Measurements from ENCODE around the gene MYOD1.

The MYOD1 gene

DNA sequence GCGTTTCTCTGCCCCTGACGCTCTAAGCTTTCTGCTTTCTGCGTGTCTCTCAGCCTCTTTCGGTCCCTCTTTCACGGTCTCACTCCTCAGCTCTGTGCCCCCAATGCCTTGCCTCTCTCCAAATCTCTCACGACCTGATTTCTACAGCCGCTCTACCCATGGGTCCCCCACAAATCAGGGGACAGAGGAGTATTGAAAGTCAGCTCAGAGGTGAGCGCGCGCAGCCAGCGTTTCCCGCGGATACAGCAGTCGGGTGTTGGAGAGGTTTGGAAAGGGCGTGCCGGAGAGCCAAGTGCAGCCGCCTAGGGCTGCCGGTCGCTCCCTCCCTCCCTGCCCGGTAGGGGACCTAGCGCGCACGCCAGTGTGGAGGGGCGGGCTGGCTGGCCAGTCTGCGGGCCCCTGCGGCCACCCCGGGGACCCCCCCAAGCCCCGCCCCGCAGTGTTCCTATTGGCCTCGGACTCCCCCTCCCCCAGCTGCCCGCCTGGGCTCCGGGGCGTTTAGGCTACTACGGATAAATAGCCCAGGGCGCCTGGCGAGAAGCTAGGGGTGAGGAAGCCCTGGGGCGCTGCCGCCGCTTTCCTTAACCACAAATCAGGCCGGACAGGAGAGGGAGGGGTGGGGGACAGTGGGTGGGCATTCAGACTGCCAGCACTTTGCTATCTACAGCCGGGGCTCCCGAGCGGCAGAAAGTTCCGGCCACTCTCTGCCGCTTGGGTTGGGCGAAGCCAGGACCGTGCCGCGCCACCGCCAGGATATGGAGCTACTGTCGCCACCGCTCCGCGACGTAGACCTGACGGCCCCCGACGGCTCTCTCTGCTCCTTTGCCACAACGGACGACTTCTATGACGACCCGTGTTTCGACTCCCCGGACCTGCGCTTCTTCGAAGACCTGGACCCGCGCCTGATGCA lies at the start of gene MYOD1:
TSS of gene MYOD1 (plus strand) at position 544 of the 910 bp plus-strand sequence. CDS start at position 756, 212 bp downstream.
- no peak for DNase-seq

DNA sequence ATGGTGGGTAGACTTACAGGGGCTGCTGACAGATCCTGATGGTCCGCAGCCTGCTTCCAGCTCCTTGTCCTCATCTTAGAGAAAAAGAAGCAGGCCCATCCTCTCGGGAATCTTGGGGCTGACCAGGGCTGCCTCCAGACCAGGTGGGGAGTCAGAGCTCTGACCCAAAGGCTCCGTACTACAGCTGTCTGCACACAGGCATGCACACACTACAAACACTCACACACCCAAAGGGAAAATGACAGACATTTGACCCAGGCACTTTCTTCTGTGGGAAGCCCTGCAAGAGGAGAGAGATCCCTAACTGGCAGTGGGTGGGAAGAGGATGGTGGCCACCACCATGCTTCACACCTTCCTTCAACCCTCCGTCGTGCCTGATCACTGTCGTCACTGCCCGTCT lies 46.9 kb upstream of the MYOD1 start:
- DNase-seq, result no peak

DNA sequence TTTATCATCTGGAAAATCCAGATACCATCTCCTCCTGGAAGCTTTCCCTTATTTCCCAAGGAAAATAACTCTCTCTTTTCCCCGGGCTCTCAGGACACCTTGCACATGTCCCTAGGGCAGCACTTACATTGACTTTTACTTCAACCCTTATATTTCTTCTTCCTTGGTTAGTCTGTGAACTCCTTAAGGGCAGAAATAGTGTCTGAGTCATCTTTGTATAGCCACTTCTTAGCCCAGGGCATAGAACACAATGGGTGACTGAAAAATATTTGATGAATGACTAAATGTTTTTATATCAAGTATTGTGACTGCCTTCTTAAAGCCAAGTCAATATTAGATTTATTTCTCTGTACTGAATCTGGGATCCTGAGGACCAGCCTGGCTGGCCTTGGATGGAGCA lies 45.4 kb upstream of the MYOD1 start:
- no peak for DNase-seq

DNA sequence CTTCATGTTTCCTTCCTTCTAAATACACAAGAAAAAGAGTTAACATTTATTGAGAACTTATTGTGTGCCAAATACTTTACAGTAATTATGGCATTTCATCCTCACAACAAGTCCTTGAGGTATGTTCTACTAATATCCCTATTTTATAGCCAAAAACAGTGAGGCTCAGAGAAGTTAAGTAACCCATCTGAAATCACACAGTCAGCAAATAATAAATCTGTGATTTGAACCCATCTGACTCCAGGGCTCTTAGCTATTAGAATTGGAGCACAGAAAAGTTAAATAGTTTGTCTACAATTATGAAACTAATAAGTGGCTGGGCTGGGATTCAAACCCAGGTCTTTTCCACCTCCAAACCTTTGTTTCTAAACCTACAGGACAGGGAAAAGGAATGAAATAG lies 36.5 kb upstream of the MYOD1 start:
- no peak for DNase-seq

DNA sequence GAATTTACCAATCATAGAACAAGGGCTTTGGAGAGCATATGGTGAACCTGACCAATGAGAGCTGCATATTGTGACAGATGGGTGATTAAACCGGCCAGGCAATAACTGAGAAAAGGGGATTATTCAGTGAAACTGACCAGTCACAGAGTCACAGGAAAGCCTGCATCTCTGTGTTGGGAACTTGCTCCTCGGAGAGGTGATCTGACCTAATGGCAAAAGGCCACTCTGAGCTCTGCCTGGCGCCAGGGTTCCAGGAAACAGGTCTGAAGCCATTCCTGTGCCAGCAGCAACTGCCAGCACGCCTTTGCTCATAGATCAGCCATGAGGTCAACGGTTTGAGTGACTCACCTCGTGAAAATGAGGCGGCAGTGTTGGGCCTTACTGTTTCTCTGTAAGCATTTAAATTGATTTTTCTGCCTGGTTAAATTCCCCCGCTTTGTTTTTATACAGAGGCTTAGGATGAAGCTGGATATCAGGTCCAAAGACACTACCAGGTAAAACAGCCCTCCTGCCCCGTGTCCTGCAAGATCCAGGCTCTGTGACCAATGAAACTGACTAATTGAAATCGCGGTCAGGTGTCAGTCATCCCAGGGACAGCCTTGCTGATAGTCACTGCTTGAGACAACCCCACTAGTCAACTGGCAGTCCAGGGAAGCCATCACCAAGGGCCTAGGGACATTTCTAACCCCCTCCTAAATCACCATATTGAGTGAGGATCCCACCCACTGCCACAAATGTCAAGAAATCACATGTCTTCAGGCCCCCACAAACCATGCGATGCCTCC lies 35.8 kb upstream of the MYOD1 start:
- no peak for DNase-seq

DNA sequence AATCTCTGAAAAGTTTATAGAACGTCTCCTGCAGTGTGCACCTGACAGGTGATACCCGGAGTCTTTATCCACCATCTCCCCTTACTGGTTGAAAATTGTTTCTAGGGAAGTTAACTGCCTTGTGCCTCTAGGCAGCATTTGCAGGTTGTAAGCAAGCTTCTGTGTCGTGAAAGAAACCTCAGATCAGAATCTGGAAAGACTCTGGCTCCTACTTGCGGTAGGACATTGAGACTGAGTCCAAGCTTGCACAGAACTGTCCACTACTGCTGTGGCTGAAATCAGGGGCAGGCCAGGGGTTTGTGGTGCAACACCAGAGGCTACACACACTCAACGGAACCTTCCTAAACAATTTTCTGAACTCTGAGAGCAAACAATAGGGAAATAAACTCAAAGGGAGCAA lies 34.8 kb upstream of the MYOD1 start:
- no peak for DNase-seq

DNA sequence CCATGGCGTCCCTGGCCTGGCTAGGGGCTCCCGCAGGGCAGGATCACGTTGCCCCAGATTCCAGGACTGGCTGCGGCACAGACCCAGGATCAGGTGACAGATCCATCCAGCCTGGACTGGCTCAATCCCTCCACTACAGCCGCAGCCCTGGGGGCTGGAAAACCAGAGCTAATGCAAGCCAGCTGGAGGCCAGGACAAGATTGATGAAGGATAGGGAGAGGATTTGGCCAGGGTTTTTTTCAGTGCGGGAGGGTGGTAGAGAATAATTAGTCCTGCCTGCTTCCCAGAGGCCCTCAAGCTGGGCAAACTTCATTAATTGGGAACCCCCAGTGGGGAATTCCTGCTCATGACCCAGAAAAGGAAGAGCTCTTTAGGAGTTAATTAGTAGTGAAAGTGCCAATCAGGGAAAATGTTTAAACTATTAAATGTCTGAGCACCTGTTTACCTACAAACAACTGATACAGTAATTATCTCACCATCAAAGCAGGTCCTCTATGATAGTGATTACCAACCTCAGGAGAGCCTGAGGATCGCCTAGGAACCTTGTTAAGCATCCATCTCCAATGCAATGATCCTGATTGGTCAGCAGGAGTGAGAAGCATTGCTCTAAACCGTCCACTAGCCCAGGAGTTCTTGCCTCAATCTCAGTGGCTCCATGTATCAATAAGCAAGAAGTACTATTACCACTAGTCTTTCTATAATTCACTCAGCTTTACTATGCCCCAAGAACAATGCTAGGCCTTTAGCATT lies 33.0 kb upstream of the MYOD1 start:
- DNase-seq, result no peak

DNA sequence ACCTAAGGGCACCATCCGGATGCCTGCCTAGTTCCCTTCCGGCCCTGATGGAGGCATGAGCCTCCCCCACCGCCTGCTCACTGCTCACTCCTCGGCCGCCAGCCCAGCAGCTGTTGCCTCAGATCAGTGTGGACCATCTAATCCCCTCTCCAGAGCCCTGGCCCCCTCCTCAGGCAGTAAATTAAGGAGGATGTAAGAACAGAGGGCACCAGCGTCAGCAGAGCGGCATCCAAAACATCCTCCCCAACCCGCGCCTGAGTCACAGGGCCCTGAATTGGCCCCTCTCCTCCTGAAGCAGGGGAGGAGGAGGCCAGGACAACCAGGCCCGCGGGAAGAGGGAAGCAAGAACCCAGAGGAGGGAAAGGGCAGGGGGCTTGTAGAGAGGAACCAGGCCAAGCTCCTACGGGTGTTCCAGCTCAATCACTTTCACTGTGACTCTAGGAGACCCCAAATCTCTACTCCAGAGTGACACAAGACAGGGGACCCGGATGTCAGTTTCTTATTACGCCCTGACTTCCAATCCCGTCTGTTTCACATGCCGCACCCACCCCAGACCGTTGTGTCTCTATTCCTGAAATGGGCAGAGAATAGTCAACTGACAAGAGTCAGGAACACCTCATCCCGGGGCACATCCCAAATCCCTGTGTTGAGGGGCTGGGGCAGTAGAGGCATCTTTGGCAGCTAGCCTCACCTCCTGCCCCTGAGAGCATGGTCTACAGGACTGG lies 31.3 kb upstream of the MYOD1 start:
- no peak for DNase-seq

DNA sequence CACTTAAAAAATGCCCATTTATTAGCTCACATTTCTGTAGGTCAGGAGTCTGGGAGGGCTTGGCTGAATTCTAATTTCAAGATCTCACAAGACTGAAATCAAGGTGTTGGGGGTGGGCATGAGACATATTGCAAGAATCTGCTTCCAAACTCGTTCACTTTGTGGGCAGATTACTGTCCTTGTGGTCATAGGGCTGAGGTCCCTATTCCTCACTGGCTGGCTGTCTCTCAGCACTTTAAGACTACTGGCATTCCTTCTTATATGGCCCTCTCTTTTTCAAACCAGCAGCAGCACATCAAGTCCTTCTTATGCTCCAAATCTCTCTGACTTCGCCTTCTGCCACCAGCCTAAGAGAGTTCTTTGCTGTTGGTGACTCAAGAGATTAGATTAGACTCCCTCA lies 27.8 kb upstream of the MYOD1 start:
- no peak for DNase-seq

DNA sequence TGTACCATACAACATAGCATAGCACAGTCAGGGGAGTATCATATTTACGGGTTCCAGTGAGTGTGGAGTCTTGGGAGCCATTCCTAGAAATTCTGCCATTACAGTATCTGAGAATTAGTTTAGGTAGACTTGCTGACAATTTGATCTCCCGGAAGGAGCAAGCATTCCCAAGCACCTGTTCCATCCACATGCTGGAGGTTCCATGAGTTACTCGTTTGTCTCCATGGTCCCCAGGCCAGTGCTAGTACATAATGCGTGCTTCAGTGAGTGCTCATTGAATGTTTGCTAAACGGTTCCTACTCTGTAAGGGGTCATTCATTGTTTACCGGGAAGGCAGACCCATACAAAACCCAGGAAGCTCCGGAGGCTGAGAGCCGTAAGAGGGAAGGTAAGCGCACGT lies 27.4 kb upstream of the MYOD1 start:
- no peak for DNase-seq

DNA sequence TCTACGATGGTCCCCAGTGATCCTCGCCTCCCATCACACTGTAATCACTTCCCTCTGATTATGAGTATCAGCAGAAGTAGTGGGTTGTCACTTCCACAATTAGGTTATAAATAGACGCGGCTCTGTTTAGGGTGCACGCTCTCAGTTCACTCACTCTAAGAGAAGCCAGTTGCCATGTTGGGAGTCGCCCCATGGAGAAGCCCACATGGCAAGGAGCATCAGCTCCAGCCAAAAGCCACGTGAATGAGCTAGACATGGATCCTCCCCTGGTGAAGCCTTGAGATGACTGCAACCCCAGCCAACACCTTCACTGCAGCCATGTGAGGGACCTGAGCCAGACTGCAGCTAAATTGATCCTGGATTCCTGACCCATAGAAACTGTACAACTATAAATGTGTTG lies 26.4 kb upstream of the MYOD1 start:
- no peak for DNase-seq

DNA sequence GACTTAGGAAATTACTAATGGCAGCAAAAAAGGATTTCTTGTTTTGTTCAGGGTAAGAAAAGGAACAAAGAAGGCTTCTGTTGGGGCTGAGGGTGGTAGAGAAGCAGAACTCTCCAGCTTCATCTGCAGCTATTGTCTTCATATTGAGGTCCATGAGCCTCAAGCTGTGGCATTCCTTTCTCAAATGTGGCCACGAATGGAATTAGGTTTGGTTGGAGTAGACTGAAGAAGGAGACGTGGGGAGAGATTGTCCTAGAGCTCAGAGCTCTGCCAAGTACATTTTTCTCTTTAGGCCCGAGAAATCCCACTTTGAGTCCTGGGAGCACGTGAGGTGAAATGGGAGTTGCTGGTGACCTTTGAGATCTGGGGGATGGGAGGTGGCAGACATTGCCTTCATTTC lies 25.8 kb upstream of the MYOD1 start:
- DNase-seq, result no peak

DNA sequence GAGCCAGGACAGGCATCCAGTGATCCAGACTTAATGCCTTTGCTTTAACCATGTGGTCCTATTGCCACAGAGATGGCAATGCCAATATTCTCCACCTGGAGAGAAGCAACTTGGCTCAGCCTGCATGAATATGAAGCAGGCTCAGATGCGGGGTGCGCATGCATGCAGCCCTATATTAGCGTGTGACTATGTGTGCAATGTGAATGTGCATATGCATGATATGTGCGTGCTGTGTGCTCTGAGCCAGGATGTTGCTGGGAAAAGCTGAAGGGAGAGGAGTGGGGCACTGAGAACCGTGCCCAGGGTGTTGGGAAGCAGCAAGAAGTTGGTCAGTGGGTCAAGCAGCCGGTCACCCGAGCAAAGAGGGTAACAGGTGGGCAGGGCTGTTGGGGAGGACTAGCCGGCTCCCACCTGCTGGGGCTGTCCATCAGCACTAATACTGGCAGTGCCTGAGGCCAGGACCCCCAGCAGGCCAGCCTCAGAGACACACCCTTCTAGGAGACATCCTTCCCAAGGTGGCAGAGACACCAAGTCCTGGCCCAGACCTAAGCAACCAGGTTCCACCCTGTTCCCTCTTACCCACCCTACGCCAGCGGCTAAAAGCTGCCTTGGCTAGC lies 24.8 kb upstream of the MYOD1 start:
- no peak for DNase-seq

DNA sequence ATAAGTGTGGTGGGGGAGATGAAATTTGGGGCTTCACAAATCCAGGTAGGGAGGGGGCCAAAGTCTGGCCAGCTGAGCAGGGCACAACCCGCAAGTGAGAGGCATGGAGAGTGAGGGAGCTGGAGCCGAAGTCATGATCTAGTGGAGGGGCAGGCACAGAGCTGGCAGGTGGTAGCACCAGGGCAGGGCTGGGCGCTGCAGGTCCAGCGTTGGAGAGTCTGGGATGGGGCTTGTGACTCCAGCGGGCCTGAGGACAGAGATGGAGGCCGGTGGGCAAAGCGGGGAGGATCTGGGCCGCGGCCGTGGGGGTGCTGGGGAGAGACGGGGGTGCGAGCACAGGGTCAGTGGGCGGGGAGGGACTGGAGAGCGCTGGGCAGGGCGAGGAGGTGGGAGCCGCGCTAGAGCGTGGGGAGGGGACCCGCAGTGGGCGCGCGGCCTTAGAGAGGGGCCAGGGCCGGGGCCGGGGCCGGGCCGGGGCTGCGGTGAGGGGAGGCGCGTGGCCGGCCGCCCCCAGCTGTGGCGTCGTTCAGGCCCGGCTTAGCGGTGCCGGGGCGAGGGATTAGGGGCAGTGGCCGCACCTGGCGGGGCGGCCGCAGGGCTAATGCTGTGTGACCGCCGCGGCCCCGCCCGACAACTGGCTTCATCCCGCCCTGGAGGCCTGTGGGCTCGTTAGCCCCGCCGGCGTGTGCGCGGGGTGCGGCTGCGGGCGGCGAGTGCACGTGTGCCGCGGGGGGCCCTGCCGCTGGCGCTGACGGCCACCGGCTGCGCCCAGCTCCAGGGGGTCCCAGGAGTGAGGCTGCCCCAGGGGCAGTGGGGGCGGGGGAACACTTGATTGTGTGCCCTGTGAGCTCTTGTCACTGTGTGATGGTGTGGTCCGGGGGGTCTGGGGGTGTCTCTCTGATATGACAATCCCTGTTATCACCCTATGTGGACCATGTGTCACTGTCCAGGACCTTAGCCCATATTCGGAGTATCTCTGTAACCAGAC lies 23.6 kb upstream of the MYOD1 start:
- no peak for DNase-seq

DNA sequence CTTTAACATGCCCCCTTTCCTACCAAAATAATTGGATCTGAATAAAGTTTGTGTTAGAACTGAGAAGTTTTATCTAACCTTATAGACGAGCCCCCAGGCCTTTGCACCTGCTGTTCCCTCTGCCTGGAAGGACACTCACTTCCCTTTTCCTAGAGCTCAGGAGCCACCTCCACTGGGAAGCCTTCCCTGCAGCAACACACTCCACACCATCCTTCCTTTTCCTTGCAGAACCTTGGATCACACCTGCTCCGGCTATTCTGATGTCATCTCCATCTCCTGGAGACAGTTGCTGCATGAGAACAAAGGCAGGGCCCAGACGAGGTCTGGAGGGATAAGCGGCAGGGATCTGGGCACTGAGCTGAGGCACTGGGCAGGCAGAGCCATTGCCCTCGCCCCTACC lies 22.6 kb upstream of the MYOD1 start:
- DNase-seq, result no peak

DNA sequence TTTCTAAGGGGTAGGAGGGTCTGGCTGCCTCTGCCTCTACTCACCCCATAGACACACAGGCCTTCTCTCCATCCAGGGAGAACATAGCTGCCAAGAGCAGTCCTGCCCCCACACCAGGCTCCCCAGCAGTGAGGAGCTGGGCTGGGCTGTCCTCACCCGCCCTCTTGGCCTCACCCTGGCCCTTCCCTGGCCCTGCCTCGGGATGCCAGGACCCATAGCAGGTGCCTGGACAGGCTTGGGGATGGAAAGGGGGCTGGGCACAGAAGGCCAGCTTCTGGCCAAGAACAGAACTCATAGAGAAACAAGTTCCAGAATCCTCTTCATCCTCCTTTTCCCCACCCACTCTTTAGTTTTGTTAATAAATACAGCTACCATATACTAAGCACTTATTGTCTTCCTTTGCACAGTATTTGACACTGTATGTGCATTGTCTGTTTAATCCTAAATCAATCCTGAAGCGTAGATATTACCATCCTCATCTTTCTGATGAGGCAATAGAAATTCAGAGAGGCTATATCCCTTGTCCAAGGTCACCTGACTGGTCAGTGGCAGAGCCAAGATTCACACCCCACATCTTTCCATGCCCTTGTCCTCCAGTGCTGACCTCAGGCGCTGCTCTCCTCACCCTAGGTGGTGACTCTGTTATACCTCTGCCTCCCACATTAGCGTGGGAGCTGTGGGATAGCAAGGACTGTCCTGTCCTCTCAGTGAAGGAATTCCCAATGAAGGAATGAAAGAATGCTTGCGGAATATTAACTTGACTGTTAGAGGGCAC lies 22.0 kb upstream of the MYOD1 start:
- DNase-seq, result no peak

DNA sequence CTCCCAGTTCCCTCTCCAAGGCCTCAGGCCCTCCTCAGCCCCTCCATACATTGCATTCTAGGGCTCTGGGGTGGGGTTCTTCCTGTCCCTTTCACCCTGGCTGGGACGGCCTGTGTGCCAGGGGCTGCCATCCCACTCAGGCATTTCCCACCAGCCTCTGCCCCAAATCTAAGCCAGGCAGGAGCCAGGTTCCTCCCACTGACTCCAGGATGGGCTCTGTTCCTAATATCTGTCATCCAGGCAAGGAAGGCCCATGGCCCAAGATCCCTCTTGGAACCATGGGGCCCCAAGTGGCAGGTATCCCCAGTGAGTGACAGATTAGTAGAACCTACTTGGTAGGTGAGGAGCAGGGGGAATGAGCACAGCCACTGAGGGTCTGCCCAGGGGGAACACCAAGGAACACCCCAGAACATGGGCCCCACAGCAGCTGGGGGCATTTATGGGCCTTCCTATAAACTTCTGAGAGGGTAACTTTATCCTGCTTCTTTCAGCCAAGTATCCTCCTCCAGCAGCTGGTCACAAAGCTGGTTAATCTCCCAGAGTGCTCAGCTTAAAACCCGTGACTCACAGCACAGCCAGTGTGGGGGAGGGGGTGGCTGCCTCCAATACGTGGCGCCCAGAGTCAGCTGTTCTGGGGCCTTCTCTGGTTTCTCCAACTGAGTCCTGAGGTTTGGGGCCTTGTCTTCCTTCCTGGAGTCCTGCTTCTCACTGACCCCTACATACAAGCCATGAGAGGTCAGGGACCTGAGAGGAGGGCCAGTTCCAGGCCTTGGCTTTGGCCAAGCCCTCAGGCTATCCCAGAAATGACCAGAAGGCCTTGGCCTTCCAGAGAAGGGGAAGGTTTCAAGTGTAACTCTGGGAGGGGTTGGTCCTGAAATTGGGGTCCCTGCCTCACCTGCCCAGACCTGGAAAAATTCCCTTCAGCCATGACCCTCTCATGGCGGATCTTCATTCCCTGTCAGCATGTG lies 19.9 kb upstream of the MYOD1 start:
- DNase-seq, result no peak

DNA sequence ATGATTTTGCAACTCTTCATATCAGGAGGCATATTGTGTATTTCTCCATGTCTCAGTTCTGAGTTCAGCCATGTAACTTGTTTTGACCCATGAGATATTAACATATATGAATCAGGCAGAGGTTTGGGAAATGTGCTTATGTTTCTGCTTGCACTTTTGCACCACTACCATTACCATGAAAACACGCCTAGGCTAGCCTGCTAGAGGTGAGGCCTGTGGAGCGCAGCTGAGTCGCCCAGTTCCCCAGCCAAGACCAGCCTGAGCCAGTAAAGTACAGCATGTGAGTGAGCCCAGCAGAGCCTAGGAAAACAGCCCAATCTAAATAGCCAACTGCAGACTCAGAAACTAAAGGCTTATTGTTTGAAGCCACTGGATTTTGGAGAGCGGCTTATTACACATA lies 18.4 kb upstream of the MYOD1 start:
- DNase-seq, result no peak

DNA sequence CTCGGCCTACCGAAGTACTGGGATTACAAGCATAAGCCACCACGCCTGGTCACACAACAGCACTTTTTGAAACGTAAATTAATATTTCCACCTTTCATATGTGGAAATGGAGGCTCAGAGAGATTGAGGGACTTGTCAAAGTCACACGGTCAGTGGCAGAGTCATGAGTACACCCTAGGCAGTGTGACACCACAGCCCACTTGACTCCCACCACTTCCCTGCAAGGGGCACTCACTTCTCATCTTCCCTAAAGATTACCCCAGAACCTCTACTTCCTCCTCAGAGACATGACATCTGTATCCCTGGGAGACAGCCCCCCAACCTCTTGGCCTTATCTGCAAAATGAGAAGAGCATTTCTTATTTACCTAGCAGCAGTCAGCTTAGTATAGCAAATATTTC lies 16.5 kb upstream of the MYOD1 start:
- no peak for DNase-seq

All from activated gamma-delta T cell treated with Interleukin-2 at 50 U/mL for 16 hours (primary cell).